ENCODE data around the gene DDR2.

DNA sequence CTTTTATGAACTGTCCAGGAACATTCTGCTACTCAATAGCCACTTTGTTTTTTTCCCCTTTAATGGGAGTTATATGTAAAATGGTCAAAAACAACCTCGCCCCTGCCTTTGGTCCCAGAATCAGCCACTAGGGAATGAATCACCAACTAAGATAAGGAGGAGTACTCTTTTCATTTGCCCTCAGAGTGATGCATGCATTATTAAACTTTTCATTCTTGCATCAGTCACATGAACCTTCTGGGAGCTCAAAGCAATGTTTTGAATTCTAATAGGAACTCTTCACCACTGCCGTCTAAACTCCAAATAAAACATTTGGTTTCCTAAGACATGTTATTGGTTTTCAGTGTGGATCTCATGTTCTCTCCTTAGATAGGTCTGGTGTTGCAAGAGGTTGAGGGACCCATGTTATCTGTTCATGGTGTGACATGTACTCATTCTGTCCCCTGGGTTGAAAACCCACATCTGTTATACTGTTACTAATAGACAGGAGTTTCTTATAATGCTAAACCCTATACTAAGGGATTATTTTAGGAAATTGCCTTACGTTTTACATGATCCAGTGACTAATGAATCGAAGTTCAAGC, 140.4 kb downstream of the DDR2 start:
- TF ChIP-seq POLR2AphosphoS5 (IDR thresholded peaks at IDR 0.05; ENCODE audit: borderline replicate concordance, low read depth, low read length) (no peak), EZH2 (IDR thresholded peaks at IDR 0.05) (no peak)
